ENCODE data around the gene FXYD7. TPM values are rescaled to one million over a fixed set of nuclear protein-coding genes. Genes with fewer than 3 reads are reported as not detected.
"Not testable (repeated sequence)": the region's sequence is repeated elsewhere in the genome, so short reads cannot be mapped to it uniquely, and the experiment has no call there.

The FXYD7 gene
- total RNA-seq, 1 experiment from 2014 or later = 0.90 TPM

- intact Hi-C loops (cut with micrococcal nuclease; ENCODE audit: unreplicated experiment) = no loop called here
- H3K9me3 Mint-ChIP-seq (ENCODE audit: low read depth, unreplicated experiment) = no peaks in the 10 kb centered on the region
- H3K27me3 Mint-ChIP-seq (ENCODE audit: unreplicated experiment) = no peaks in the 10 kb centered on the region
- no peak overlapping the region for H3K27ac Mint-ChIP-seq (ENCODE audit: unreplicated experiment)
- no peak for TF ChIP-seq CTCF (IDR thresholded peaks at IDR 0.05; ENCODE audit: unreplicated experiment)
- CTCF ChIA-PET = no interaction called here
- no peaks in the 10 kb centered on the region for H3K36me3 Mint-ChIP-seq (ENCODE audit: insufficient read depth, unreplicated experiment)
- BruUV-seq (replicated peaks) = no TSS peak
- no peak overlapping the region for H3K4me3 Mint-ChIP-seq (ENCODE audit: low read depth, unreplicated experiment)
- H3K4me1 Mint-ChIP-seq (ENCODE audit: low read depth, unreplicated experiment) = peaks cover 5% of the 10 kb centered on the region
- no peak for DNase-seq
These were observed 42.2 kb upstream of the FXYD7 start for GRCh38 chr19:35100588-35101533.

- DNase-seq; intact Hi-C loops (cut with micrococcal nuclease; ENCODE audit: unreplicated experiment); CTCF ChIA-PET; H3K4me1 Mint-ChIP-seq (ENCODE audit: low read depth, unreplicated experiment); H3K27ac Mint-ChIP-seq (ENCODE audit: unreplicated experiment); H3K4me3 Mint-ChIP-seq (ENCODE audit: low read depth, unreplicated experiment); H3K27me3 Mint-ChIP-seq (ENCODE audit: unreplicated experiment); BruUV-seq (replicated peaks); H3K9me3 Mint-ChIP-seq (ENCODE audit: low read depth, unreplicated experiment); H3K36me3 Mint-ChIP-seq (ENCODE audit: insufficient read depth, unreplicated experiment): not testable (repeated sequence)
These were observed 41.1 kb upstream of the FXYD7 start for GRCh38 chr19:35101949-35102348.

- H3K4me3 Mint-ChIP-seq (ENCODE audit: low read depth, unreplicated experiment); BruUV-seq (replicated peaks); DNase-seq; H3K9me3 Mint-ChIP-seq (ENCODE audit: low read depth, unreplicated experiment); intact Hi-C loops (cut with micrococcal nuclease; ENCODE audit: unreplicated experiment); H3K27me3 Mint-ChIP-seq (ENCODE audit: unreplicated experiment); CTCF ChIA-PET; H3K27ac Mint-ChIP-seq (ENCODE audit: unreplicated experiment): not testable (repeated sequence)
- Mint-ChIP-seq H3K36me3 (ENCODE audit: insufficient read depth, unreplicated experiment) (peaks cover 13% of the 10 kb centered on the region), H3K4me1 (ENCODE audit: low read depth, unreplicated experiment) (peaks cover 12% of the 10 kb centered on the region)
These were observed 39.4 kb upstream of the FXYD7 start for GRCh38 chr19:35103614-35104013.

- Mint-ChIP-seq H3K4me3 (ENCODE audit: low read depth, unreplicated experiment) (no peak overlapping the region), H3K27ac (ENCODE audit: unreplicated experiment) (no peak overlapping the region), H3K9me3 (ENCODE audit: low read depth, unreplicated experiment) (peaks cover 3% of the 10 kb centered on the region), H3K4me1 (ENCODE audit: low read depth, unreplicated experiment) (peaks cover 16% of the 10 kb centered on the region), H3K27me3 (ENCODE audit: unreplicated experiment) (no peaks in the 10 kb centered on the region), H3K36me3 (ENCODE audit: insufficient read depth, unreplicated experiment) (peaks cover 14% of the 10 kb centered on the region)
- BruUV-seq (replicated peaks) = no TSS peak
- no peak for TF ChIP-seq CTCF (IDR thresholded peaks at IDR 0.05; ENCODE audit: unreplicated experiment)
- intact Hi-C loops (cut with micrococcal nuclease; ENCODE audit: unreplicated experiment) = no loop called here
- CTCF ChIA-PET = no interaction called here
- no peak for DNase-seq
These were observed 38.7 kb upstream of the FXYD7 start for GRCh38 chr19:35104361-35104760.

GRCh38 chr19:35105047-35105410 is 38.0 kb upstream of the FXYD7 start:
- peaks cover 3% of the 10 kb centered on the region for H3K9me3 Mint-ChIP-seq (ENCODE audit: low read depth, unreplicated experiment)
- TF ChIP-seq CTCF (IDR thresholded peaks at IDR 0.05; ENCODE audit: unreplicated experiment) = no peak
- no TSS peak for BruUV-seq (replicated peaks)
- no peak overlapping the region for H3K4me3 Mint-ChIP-seq (ENCODE audit: low read depth, unreplicated experiment)
- H3K27ac Mint-ChIP-seq (ENCODE audit: unreplicated experiment) = no peak overlapping the region
- H3K36me3 Mint-ChIP-seq (ENCODE audit: insufficient read depth, unreplicated experiment) = peaks cover 21% of the 10 kb centered on the region
- H3K4me1 Mint-ChIP-seq (ENCODE audit: low read depth, unreplicated experiment) = peaks cover 23% of the 10 kb centered on the region
- CTCF ChIA-PET = no interaction called here
- H3K27me3 Mint-ChIP-seq (ENCODE audit: unreplicated experiment) = no peaks in the 10 kb centered on the region
- DNase-seq = no peak
- intact Hi-C loops (cut with micrococcal nuclease; ENCODE audit: unreplicated experiment) = no loop called here

All from Calu3 (cell line).